Nephron (organoid): ENCODE measurements around the gene MTA3.
A peak's percentile ranks its signal among the peaks of the same experiment; 100 is the strongest.

ENCODE experiments used
- H3K27ac Mint-ChIP-seq, 3 experiments: 2 replicates each; pipeline ENCODE4 v1.8.0; 2020; ENCODE audit warnings: mixed read lengths in 3 of 3, mild to moderate bottlenecking in 2 of 3, moderate library complexity in 1 of 3
- H3K27me3 Mint-ChIP-seq: 2 replicates; pipeline ENCODE4 v1.8.0; 2021; ENCODE audit warnings: low read depth, mild to moderate bottlenecking, moderate library complexity, mixed read lengths
- H3K36me3 Mint-ChIP-seq: 2 replicates; pipeline ENCODE4 v1.8.0; 2020; ENCODE audit warnings: low read depth, mixed read lengths
- H3K4me1 Mint-ChIP-seq: 2 replicates; pipeline ENCODE4 v1.8.0; 2020; ENCODE audit warnings: mixed read lengths
- H3K4me3 Mint-ChIP-seq, 3 experiments: 2 replicates each; pipeline ENCODE4 v1.8.0; 2020; ENCODE audit warnings: mild to moderate bottlenecking in 3 of 3, mixed read lengths in 3 of 3, moderate library complexity in 2 of 3
- H3K9me3 Mint-ChIP-seq: 2 replicates; pipeline ENCODE4 v1.8.0; 2020; ENCODE audit warnings: mixed read lengths
- CTCF ChIP-seq, 3 experiments: fragments of 200-600 bp; sonication (generic); IDR thresholded peaks; one replicate each; pipeline ENCODE4 v1.5.0; 2021; ENCODE audit warnings: antibody characterized with exemption in 3 of 3; ENCODE audit not compliant: unreplicated experiment in 3 of 3

MTA3 gene

GRCh38 chr2:42792583-42793333 lies 224.3 kb downstream of the MTA3 start, which contains the start of gene HAAO:
HAAO (minus strand) TSS chr2:42792583; CDS start chr2:42792536, 47 bp downstream.
- Mint-ChIP-seq H3K4me1 (peaks cover 68% of the 10 kb centered on the region), H3K9me3 (no peaks in the 10 kb centered on the region), H3K36me3 (peaks cover 15% of the 10 kb centered on the region), H3K27me3 (peaks cover 8% of the 10 kb centered on the region), H3K27ac (peak within 1 kb of the TSS; percentile 99), H3K4me3 (peak within 1 kb of the TSS; percentile 86 to 96 (median 90))
- no peak for TF ChIP-seq CTCF (IDR thresholded peaks at IDR 0.05; ENCODE audit: unreplicated experiment in 3 of 3)

- TF ChIP-seq CTCF (IDR thresholded peaks at IDR 0.05; ENCODE audit: unreplicated experiment in 3 of 3): no peak
- peaks cover 62% of the 10 kb centered on the region for H3K4me1 Mint-ChIP-seq
- peaks cover 18% of the 10 kb centered on the region for H3K36me3 Mint-ChIP-seq
- H3K4me3 Mint-ChIP-seq: peak overlapping the region; percentile 82 to 92 (median 85)
- no peaks in the 10 kb centered on the region for H3K9me3 Mint-ChIP-seq
- H3K27me3 Mint-ChIP-seq: peaks cover 8% of the 10 kb centered on the region
- peak overlapping the region; percentile 98 to 99 (median 99) for H3K27ac Mint-ChIP-seq
These were observed 225.2 kb downstream of the MTA3 start for GRCh38 chr2:42793334-42794270.

GRCh38 chr2:42794271-42795046 lies 226.0 kb downstream of the MTA3 start:
- TF ChIP-seq CTCF (IDR thresholded peaks at IDR 0.05; ENCODE audit: unreplicated experiment in 3 of 3): peak; percentile 22 to 27 (median 24)
- Mint-ChIP-seq H3K4me1 (peaks cover 57% of the 10 kb centered on the region), H3K4me3 (peak overlapping the region; percentile 82 to 92 (median 85)), H3K9me3 (no peaks in the 10 kb centered on the region), H3K36me3 (peaks cover 19% of the 10 kb centered on the region), H3K27me3 (peaks cover 8% of the 10 kb centered on the region), H3K27ac (peak overlapping the region; percentile 98 to 99 (median 99))

GRCh38 chr2:42795275-42795674 lies 226.8 kb downstream of the MTA3 start:
- no peak for TF ChIP-seq CTCF (IDR thresholded peaks at IDR 0.05; ENCODE audit: unreplicated experiment in 3 of 3)
- Mint-ChIP-seq H3K27me3 (peaks cover 8% of the 10 kb centered on the region), H3K4me1 (peaks cover 50% of the 10 kb centered on the region), H3K27ac (peak overlapping the region; percentile 98 to 99 (median 99)), H3K9me3 (no peaks in the 10 kb centered on the region), H3K36me3 (peaks cover 19% of the 10 kb centered on the region), H3K4me3 (peak overlapping the region; percentile 7 to 37 (median 7))

GRCh38 chr2:42795841-42796301 lies 227.4 kb downstream of the MTA3 start:
- H3K36me3 Mint-ChIP-seq: peaks cover 23% of the 10 kb centered on the region
- peaks cover 7% of the 10 kb centered on the region for H3K27me3 Mint-ChIP-seq
- TF ChIP-seq CTCF (IDR thresholded peaks at IDR 0.05; ENCODE audit: unreplicated experiment in 3 of 3): no peak
- H3K4me3 Mint-ChIP-seq: peak overlapping the region; percentile 7 to 37 (median 7)
- H3K27ac Mint-ChIP-seq: peak overlapping the region; percentile 63 to 99 (median 89)
- peaks cover 52% of the 10 kb centered on the region for H3K4me1 Mint-ChIP-seq
- peaks cover 3% of the 10 kb centered on the region for H3K9me3 Mint-ChIP-seq
